ENCODE measurements around the gene AP1B1.

- TF ChIP-seq CTCF (IDR thresholded peaks at IDR 0.05; ENCODE audit: poor library complexity) (no peak), EZH2phosphoT487 (IDR thresholded peaks at IDR 0.05; ENCODE audit: low read depth, severe bottlenecking, unreplicated experiment) (no peak)
Measured at GRCh38 chr22:29342577-29343312, 45.6 kb downstream of the AP1B1 start.
